ENCODE data around the gene ZFPM1. TPM values are rescaled to one million over a fixed set of nuclear protein-coding genes. Genes with fewer than 3 reads are reported as not detected.

The ZFPM1 gene
- total and polyA plus RNA-seq, 2 experiments from 2014 or later: 0.53 to 2.2 TPM

DNA sequence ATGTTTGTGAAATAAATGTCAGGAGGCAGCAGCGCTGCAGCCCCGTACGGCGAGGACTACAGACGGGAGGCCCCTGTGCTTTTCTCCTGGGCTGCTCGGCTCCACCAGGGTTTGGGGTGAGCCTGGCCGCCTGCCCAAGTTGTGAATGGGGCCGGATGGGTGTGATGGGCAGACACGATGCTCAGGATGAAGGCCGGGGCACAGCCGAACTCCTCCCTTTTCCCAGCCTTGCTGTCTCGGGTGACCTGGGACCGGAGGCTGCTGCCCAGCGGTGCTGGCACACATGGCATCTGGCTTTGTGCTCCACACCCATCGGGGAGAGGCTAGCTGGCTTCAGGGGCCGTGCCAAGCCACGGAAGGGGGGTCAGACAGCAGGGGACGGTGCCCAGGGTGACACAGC lies 34.2 kb upstream of the ZFPM1 start (continued):
- TF ChIP-seq, protein P1, sequence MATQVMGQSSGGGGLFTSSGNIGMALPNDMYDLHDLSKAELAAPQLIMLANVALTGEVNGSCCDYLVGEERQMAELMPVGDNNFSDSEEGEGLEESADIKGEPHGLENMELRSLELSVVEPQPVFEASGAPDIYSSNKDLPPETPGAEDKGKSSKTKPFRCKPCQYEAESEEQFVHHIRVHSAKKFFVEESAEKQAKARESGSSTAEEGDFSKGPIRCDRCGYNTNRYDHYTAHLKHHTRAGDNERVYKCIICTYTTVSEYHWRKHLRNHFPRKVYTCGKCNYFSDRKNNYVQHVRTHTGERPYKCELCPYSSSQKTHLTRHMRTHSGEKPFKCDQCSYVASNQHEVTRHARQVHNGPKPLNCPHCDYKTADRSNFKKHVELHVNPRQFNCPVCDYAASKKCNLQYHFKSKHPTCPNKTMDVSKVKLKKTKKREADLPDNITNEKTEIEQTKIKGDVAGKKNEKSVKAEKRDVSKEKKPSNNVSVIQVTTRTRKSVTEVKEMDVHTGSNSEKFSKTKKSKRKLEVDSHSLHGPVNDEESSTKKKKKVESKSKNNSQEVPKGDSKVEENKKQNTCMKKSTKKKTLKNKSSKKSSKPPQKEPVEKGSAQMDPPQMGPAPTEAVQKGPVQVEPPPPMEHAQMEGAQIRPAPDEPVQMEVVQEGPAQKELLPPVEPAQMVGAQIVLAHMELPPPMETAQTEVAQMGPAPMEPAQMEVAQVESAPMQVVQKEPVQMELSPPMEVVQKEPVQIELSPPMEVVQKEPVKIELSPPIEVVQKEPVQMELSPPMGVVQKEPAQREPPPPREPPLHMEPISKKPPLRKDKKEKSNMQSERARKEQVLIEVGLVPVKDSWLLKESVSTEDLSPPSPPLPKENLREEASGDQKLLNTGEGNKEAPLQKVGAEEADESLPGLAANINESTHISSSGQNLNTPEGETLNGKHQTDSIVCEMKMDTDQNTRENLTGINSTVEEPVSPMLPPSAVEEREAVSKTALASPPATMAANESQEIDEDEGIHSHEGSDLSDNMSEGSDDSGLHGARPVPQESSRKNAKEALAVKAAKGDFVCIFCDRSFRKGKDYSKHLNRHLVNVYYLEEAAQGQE (IDR thresholded peaks at IDR 0.05; ENCODE audit: unreplicated experiment): no peak
- TF ChIP-seq STAT1 (IDR thresholded peaks at IDR 0.05; ENCODE audit: unreplicated experiment) (no peak), JUNB (IDR thresholded peaks at IDR 0.05; ENCODE audit: unreplicated experiment) (no peak), EZH2phosphoT487 (IDR thresholded peaks at IDR 0.05; ENCODE audit: unreplicated experiment) (no peak), ZNF331 (CRISPR knock-in tag; IDR thresholded peaks at IDR 0.05; ENCODE audit: low read depth) (no peak)
- TF ChIP-seq, protein P2, sequence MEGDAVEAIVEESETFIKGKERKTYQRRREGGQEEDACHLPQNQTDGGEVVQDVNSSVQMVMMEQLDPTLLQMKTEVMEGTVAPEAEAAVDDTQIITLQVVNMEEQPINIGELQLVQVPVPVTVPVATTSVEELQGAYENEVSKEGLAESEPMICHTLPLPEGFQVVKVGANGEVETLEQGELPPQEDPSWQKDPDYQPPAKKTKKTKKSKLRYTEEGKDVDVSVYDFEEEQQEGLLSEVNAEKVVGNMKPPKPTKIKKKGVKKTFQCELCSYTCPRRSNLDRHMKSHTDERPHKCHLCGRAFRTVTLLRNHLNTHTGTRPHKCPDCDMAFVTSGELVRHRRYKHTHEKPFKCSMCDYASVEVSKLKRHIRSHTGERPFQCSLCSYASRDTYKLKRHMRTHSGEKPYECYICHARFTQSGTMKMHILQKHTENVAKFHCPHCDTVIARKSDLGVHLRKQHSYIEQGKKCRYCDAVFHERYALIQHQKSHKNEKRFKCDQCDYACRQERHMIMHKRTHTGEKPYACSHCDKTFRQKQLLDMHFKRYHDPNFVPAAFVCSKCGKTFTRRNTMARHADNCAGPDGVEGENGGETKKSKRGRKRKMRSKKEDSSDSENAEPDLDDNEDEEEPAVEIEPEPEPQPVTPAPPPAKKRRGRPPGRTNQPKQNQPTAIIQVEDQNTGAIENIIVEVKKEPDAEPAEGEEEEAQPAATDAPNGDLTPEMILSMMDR (conservative IDR thresholded peaks at IDR 0.05; ENCODE audit: low read depth in 2 of 2): no peak

DNA sequence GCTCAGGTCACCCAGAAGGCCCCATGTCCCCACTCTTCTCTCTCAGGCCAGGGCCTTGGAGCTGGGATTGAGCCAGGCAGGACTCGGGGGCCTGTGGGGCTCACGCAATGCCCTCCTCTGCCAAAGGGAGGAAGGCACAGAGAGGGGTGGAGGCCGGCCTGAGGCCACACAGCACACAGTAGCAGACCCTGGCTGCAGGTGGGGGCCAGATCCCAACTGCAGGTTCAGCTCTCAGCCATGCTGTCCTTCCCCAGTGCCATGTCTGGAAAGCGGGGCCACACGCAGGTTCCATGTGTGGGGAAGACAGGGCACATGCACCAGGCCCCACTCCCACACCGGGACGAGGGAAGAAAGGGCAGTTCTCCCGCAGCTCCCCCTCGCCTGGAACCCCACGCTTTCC lies 33.3 kb upstream of the ZFPM1 start:
- Mint-ChIP-seq H3K4me1 (no peaks in the 10 kb centered on the region), H3K9me3 (no peaks in the 10 kb centered on the region; the same call in 2 of the 3 replicates), H3K27ac (no peak overlapping the region), H3K4me3 (no peak overlapping the region), H3K27me3 (ENCODE audit: insufficient read depth, low read depth, poor library complexity) (peaks cover 6% of the 10 kb centered on the region), H3K36me3 (ENCODE audit: low read depth) (no peaks in the 10 kb centered on the region)
- H4K20me1 ChIP-seq (replicated peaks; ENCODE audit: insufficient read depth): no peaks in the 10 kb centered on the region
- no peaks in the 10 kb centered on the region for H3K36me3 ChIP-seq (ENCODE audit: insufficient read depth)
- H3F3A ChIP-seq (replicated peaks; ENCODE audit: low read depth): no peaks in the 10 kb centered on the region
- ATAC-seq: no peak
- TF ChIP-seq ZNF114 (CRISPR knock-in tag; IDR thresholded peaks at IDR 0.05): no peak
- TF ChIP-seq, protein P3, sequence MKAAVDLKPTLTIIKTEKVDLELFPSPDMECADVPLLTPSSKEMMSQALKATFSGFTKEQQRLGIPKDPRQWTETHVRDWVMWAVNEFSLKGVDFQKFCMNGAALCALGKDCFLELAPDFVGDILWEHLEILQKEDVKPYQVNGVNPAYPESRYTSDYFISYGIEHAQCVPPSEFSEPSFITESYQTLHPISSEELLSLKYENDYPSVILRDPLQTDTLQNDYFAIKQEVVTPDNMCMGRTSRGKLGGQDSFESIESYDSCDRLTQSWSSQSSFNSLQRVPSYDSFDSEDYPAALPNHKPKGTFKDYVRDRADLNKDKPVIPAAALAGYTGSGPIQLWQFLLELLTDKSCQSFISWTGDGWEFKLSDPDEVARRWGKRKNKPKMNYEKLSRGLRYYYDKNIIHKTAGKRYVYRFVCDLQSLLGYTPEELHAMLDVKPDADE (IDR thresholded peaks at IDR 0.05): no peak
- no peak for TF ChIP-seq NANOG (IDR thresholded peaks at IDR 0.05; ENCODE audit: borderline replicate concordance)
- no peak for TF ChIP-seq JUNB (IDR thresholded peaks at IDR 0.05; ENCODE audit: unreplicated experiment)
- TF ChIP-seq, protein P2 (conservative IDR thresholded peaks at IDR 0.05; ENCODE audit: low read depth in 2 of 2): no peak
- TF ChIP-seq ZNF331 (CRISPR knock-in tag; IDR thresholded peaks at IDR 0.05; ENCODE audit: low read depth): no peak
- no peak for TF ChIP-seq EZH2phosphoT487 (IDR thresholded peaks at IDR 0.05; ENCODE audit: unreplicated experiment)
- TF ChIP-seq STAT1 (IDR thresholded peaks at IDR 0.05; ENCODE audit: unreplicated experiment): no peak
- no peak for TF ChIP-seq EZH2 (IDR thresholded peaks at IDR 0.05; ENCODE audit: low read depth, unreplicated experiment)
- no peak for TF ChIP-seq POLR2AphosphoS5 (IDR thresholded peaks at IDR 0.05; ENCODE audit: low read depth)
- TF ChIP-seq, protein P1 (IDR thresholded peaks at IDR 0.05; ENCODE audit: unreplicated experiment): no peak
- H3K4me2 ChIP-seq: no peak overlapping the region
- no peak overlapping the region for H3K4me3 ChIP-seq
- no peak overlapping the region for H3K27ac ChIP-seq (ENCODE audit: low read depth)
- no peak for DNase-seq (ENCODE audit: low spot score)
- no peak overlapping the region for H2AFZ ChIP-seq
- no peaks in the 10 kb centered on the region for H3K27me3 ChIP-seq (ENCODE audit: insufficient read depth)
- no peaks in the 10 kb centered on the region for H3K4me1 ChIP-seq (ENCODE audit: insufficient read depth)
- no peaks in the 10 kb centered on the region for H3K79me2 ChIP-seq (replicated peaks; ENCODE audit: insufficient read depth)
- no peaks in the 10 kb centered on the region for H3K9me2 ChIP-seq (ENCODE audit: insufficient read depth)

Measured in GM23338 (cell line).